Neuronal stem cell (in vitro differentiated cells): ENCODE data around the gene PRKN.

Experiments
- DNase-seq: peaks from one replicate; pipeline ENCODE4 v3.0.0-alpha.2; 2013; ENCODE audit warnings: low spot score
- H2AFZ ChIP-seq: one replicate; pipeline ENCODE4 v1.6.1; 2013; ENCODE audit warnings: mild to moderate bottlenecking, low read length, inconsistent platforms
- H2AK5ac ChIP-seq: 2 replicates; pipeline ENCODE4 v1.6.1; 2013; ENCODE audit warnings: low read depth, mild to moderate bottlenecking, inconsistent platforms, low read length, moderate library complexity, mixed read lengths
- H2BK120ac ChIP-seq: 2 replicates; pipeline ENCODE4 v1.6.1; 2013; ENCODE audit warnings: low read depth, mild to moderate bottlenecking, inconsistent platforms, low read length, moderate library complexity, mixed read lengths
- H2BK12ac ChIP-seq: one replicate; pipeline ENCODE4 v1.6.1; 2013; ENCODE audit warnings: low read length, inconsistent platforms
- H2BK15ac ChIP-seq: 2 replicates; pipeline ENCODE4 v1.6.1; 2013; ENCODE audit warnings: mild to moderate bottlenecking, low read length, inconsistent platforms, mixed read lengths
- H2BK5ac ChIP-seq: one replicate; pipeline ENCODE4 v1.6.1; 2013; ENCODE audit warnings: inconsistent platforms, mild to moderate bottlenecking, low read length, moderate library complexity
- H3K14ac ChIP-seq: one replicate; pipeline ENCODE4 v1.6.1; 2013; ENCODE audit warnings: low read length, inconsistent platforms
- H3K18ac ChIP-seq: 2 replicates; pipeline ENCODE4 v1.6.1; 2013; ENCODE audit warnings: low read length, inconsistent platforms
- H3K23ac ChIP-seq: 2 replicates; pipeline ENCODE4 v1.6.1; 2013; ENCODE audit warnings: low read depth, mild to moderate bottlenecking, mixed read lengths, low read length, inconsistent platforms; ENCODE audit not compliant: poor library complexity
- H3K27ac ChIP-seq: replicated peaks from 3 replicates; pipeline ENCODE4 v1.5.1; 2013; ENCODE audit warnings: low read length, inconsistent platforms
- H3K27me3 ChIP-seq, 3 experiments: 2 replicates each; pipeline ENCODE4 v1.6.1; 2013; ENCODE audit warnings: low read length in 3 of 3, mild to moderate bottlenecking in 2 of 3, inconsistent platforms in 1 of 3, low read depth in 1 of 3, mixed read lengths in 1 of 3, moderate library complexity in 1 of 3; ENCODE audit not compliant: control insufficient read depth in 3 of 3, insufficient read depth in 3 of 3
- H3K36me3 ChIP-seq, 2 donors: replicated peaks in 1 of 2; 2 replicates each; pipeline ENCODE4 v1.6.1; 2013; ENCODE audit warnings: low read length in 2 of 2; ENCODE audit not compliant: control insufficient read depth in 2 of 2, insufficient read depth in 2 of 2
- H3K4ac ChIP-seq: 2 replicates; pipeline ENCODE4 v1.6.1; 2013; ENCODE audit warnings: inconsistent platforms, mild to moderate bottlenecking, low read length, moderate library complexity
- H3K4me1 ChIP-seq, 2 donors: 1 replicate in 1 of 2; 2 replicates in 1 of 2; pipeline ENCODE4 v1.6.1; 2013; ENCODE audit warnings: low read length in 2 of 2, low read depth in 1 of 2; ENCODE audit not compliant: control insufficient read depth in 2 of 2, insufficient read depth in 1 of 2
- H3K4me2 ChIP-seq: one replicate; pipeline ENCODE4 v1.6.1; 2013; ENCODE audit warnings: mild to moderate bottlenecking, low read length, inconsistent platforms; ENCODE audit not compliant: insufficient read depth, poor library complexity, severe bottlenecking
- H3K4me3 ChIP-seq, 2 donors: 2 replicates each; pipeline ENCODE4 v1.5.1; 2013; ENCODE audit warnings: low read length in 2 of 2, mild to moderate bottlenecking in 2 of 2, inconsistent platforms in 1 of 2, moderate library complexity in 1 of 2
- H3K79me1 ChIP-seq: one replicate; pipeline ENCODE4 v1.6.1; 2013; ENCODE audit warnings: low read depth, mild to moderate bottlenecking, inconsistent platforms, low read length, moderate library complexity
- H3K9ac ChIP-seq: one replicate; pipeline ENCODE4 v1.6.1; 2013; ENCODE audit warnings: mild to moderate bottlenecking, low read depth, low read length, inconsistent platforms; ENCODE audit not compliant: poor library complexity
- H3K9me3 ChIP-seq, 2 donors: replicated peaks in 1 of 2; 2 replicates each; pipeline versions ENCODE3 to v1.6.1; 2013; ENCODE audit warnings: low read length in 2 of 2, mild to moderate bottlenecking in 2 of 2, inconsistent platforms in 1 of 2, low read depth in 1 of 2, mixed read lengths in 1 of 2, moderate library complexity in 1 of 2; ENCODE audit not compliant: control insufficient read depth in 2 of 2, insufficient read depth in 1 of 2
- H4K8ac ChIP-seq: one replicate; pipeline ENCODE4 v1.6.1; 2013; ENCODE audit warnings: low read depth, mild to moderate bottlenecking, inconsistent platforms, low read length, moderate library complexity
- H4K91ac ChIP-seq: one replicate; pipeline ENCODE4 v1.6.1; 2013; ENCODE audit warnings: low read length, low read depth, mild to moderate bottlenecking, inconsistent platforms; ENCODE audit not compliant: poor library complexity
- WGBS, 2 donors: extraction: QIAGEN DNeasy Blood & Tissue Kit; methylation state at CpG; one replicate each; pipeline ENCODE4 v1.1.7; 2013; ENCODE audit warnings: missing lambda C conversion rate in 2 of 2, mixed read lengths in 1 of 2; ENCODE audit not compliant: insufficient read length in 2 of 2, insufficient replicate concordance in 1 of 2; ENCODE audit errors: extremely low coverage in 2 of 2; 5-methylcytosine and 5-hydroxymethylcytosine counted together

The PRKN gene

DNA sequence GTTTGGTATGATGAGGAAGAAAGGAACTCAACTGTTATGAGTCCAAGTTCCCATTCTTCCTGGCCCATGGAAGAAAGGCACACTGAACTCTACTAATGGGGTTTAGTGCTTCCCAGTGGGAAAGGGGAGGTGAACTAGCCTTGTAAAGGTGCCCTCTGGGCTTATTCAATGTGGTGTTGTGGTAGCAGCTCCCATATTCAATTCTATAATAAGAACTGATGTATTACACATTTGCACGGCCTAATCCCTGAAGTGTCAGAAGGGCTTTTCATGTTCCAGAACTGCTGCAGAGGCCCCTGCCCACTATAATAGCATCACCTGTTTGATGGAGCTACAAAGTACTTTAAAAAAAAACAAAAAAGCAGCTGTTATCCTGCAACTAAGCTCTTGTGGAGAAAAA lies 17.1 kb downstream of the PRKN start:
- H3K14ac ChIP-seq, result no peak overlapping the region
- H3K4me3 ChIP-seq, result no peak overlapping the region
- H3K27me3 ChIP-seq, result no peaks in the 10 kb centered on the region
- no peak overlapping the region for H3K23ac ChIP-seq
- H3K4ac ChIP-seq, result no peak overlapping the region
- no peak overlapping the region for H2BK12ac ChIP-seq
- no peak overlapping the region for H3K4me2 ChIP-seq
- no peak overlapping the region for H2BK15ac ChIP-seq
- H4K8ac ChIP-seq, result no peak overlapping the region
- no peaks in the 10 kb centered on the region for H3K36me3 ChIP-seq
- no peak for DNase-seq
- H3K4me1 ChIP-seq, result peaks cover 0 to 4% of the 10 kb centered on the region in 2 donors
- H3K27ac ChIP-seq, result no peak overlapping the region
- no peak overlapping the region for H2AK5ac ChIP-seq
- no peaks in the 10 kb centered on the region for H3K79me1 ChIP-seq
- no peak overlapping the region for H2BK120ac ChIP-seq
- WGBS, 2 donors, result no CpG with 5 or more reads among the region's 1 CpG
- H2BK5ac ChIP-seq, result no peak overlapping the region
- no peak overlapping the region for H4K91ac ChIP-seq
- H2AFZ ChIP-seq, result no peak overlapping the region
- H3K18ac ChIP-seq, result no peak overlapping the region
- H3K9me3 ChIP-seq, result peaks cover 1 to 4% of the 10 kb centered on the region in 2 donors
- H3K9ac ChIP-seq, result no peak overlapping the region

DNA sequence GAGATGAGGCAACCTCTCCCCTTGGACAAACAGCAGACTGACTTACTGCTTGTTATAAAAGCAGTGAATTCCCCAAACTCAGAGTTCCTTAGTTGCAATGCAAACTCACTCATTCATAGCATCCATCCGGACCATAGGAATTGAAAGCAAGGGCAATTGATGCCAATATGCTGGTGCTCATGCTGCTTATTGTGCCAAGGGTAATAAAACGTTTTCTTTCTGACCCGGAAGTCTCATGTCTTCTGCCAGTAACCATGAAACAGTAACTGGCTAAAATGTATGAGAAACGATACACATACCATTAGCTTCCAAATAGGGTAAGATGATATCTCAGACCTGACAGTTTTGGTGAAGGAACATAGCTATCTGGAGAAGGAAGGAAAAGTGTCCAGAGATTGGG lies 18.1 kb downstream of the PRKN start:
- no peak overlapping the region for H2BK12ac ChIP-seq
- no CpG with 5 or more reads among the region's 4 CpGs for WGBS, 2 donors
- no peak overlapping the region for H3K4me3 ChIP-seq
- no peak overlapping the region for H3K27ac ChIP-seq
- H3K36me3 ChIP-seq, result no peaks in the 10 kb centered on the region
- no peak overlapping the region for H2AFZ ChIP-seq
- H3K4me1 ChIP-seq, result peaks cover 0 to 4% of the 10 kb centered on the region in 2 donors
- no peak overlapping the region for H3K4me2 ChIP-seq
- no peak overlapping the region for H2AK5ac ChIP-seq
- no peak overlapping the region for H3K14ac ChIP-seq
- H3K79me1 ChIP-seq, result no peaks in the 10 kb centered on the region
- no peak overlapping the region for H3K4ac ChIP-seq
- no peak overlapping the region for H2BK15ac ChIP-seq
- no peak overlapping the region for H3K9ac ChIP-seq
- H4K91ac ChIP-seq, result no peak overlapping the region
- no peak overlapping the region for H3K23ac ChIP-seq
- H2BK5ac ChIP-seq, result no peak overlapping the region
- H3K9me3 ChIP-seq, result peaks cover 1 to 4% of the 10 kb centered on the region in 2 donors
- H3K18ac ChIP-seq, result no peak overlapping the region
- H4K8ac ChIP-seq, result no peak overlapping the region
- DNase-seq, result no peak
- H2BK120ac ChIP-seq, result no peak overlapping the region
- no peaks in the 10 kb centered on the region for H3K27me3 ChIP-seq

DNA sequence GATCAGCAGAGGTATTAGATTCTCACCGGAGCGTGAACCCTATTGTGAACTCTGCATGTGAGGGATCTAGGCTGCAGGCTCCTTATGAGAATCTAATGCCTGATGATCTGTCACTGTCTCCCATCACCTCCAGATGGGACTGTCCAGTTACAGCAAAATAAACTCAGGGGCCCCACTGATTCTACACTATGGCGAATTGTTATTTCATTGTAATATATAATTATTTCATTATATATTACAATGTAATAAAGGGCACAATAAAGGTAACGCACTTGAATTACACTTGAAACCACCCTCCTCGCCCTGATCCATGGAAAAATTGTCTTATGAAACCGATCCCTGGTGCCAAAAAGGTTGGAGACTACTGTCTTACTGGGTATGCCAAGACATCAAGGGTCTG lies 18.6 kb downstream of the PRKN start:
- no peaks in the 10 kb centered on the region for H3K36me3 ChIP-seq
- H3K4me1 ChIP-seq, result peaks cover 0 to 5% of the 10 kb centered on the region in 2 donors
- H3K27me3 ChIP-seq, result no peaks in the 10 kb centered on the region
- no peak overlapping the region for H2BK5ac ChIP-seq
- H4K91ac ChIP-seq, result no peak overlapping the region
- H3K9me3 ChIP-seq, result peaks cover 1 to 4% of the 10 kb centered on the region in 2 donors
- H4K8ac ChIP-seq, result no peak overlapping the region
- no peak overlapping the region for H3K27ac ChIP-seq
- no peak overlapping the region for H3K18ac ChIP-seq
- no peaks in the 10 kb centered on the region for H3K79me1 ChIP-seq
- H3K4me3 ChIP-seq, result no peak overlapping the region
- H3K9ac ChIP-seq, result no peak overlapping the region
- H3K23ac ChIP-seq, result no peak overlapping the region
- H2BK12ac ChIP-seq, result no peak overlapping the region
- no peak overlapping the region for H2BK120ac ChIP-seq
- DNase-seq, result no peak
- no peak overlapping the region for H2AK5ac ChIP-seq
- H3K4me2 ChIP-seq, result no peak overlapping the region
- no peak overlapping the region for H2AFZ ChIP-seq
- H2BK15ac ChIP-seq, result no peak overlapping the region
- no peak overlapping the region for H3K14ac ChIP-seq
- WGBS, 2 donors, result no CpG with 5 or more reads among the region's 6 CpGs
- H3K4ac ChIP-seq, result no peak overlapping the region

- Histone ChIP-seq H3K4me1 (peaks cover 3 to 6% of the 10 kb centered on the region in 2 donors), H3K18ac (no peak overlapping the region), H4K91ac (no peak overlapping the region), H3K36me3 (no peaks in the 10 kb centered on the region), H3K4ac (no peak overlapping the region), H3K4me3 (no peak overlapping the region), H3K27ac (no peak overlapping the region), H3K9me3 (peaks cover 1 to 4% of the 10 kb centered on the region in 2 donors), H2BK12ac (no peak overlapping the region), H3K23ac (no peak overlapping the region), H2BK15ac (no peak overlapping the region), H2BK120ac (no peak overlapping the region), H4K8ac (no peak overlapping the region), H3K14ac (no peak overlapping the region), H3K4me2 (no peak overlapping the region), H3K79me1 (no peaks in the 10 kb centered on the region), H3K9ac (no peak overlapping the region), H2BK5ac (no peak overlapping the region), H2AK5ac (no peak overlapping the region), H3K27me3 (no peaks in the 10 kb centered on the region), H2AFZ (peak overlapping the region; percentile 21)
- WGBS, 2 donors, result no CpG with 5 or more reads among the region's 6 CpGs
- DNase-seq, result no peak
Observed at GRCh38 chr6:162706232-162706631, 21.3 kb downstream of the PRKN start.
